HTR-8/SVneo (cell line): Measurements from ENCODE around the gene FGF6.

Experiments
- DNase-seq: peaks from one replicate; pipeline ENCODE4 v3.0.0; 2011; ENCODE audit warnings: low spot score, mixed read lengths; ENCODE audit not compliant: insufficient read length
- FAIRE-seq: peaks from 2 replicates; lab custom pipeline; 2011; peaks lifted over from hg19 to GRCh38; lab: Jason Lieb, UNC

The FGF6 gene

DNA sequence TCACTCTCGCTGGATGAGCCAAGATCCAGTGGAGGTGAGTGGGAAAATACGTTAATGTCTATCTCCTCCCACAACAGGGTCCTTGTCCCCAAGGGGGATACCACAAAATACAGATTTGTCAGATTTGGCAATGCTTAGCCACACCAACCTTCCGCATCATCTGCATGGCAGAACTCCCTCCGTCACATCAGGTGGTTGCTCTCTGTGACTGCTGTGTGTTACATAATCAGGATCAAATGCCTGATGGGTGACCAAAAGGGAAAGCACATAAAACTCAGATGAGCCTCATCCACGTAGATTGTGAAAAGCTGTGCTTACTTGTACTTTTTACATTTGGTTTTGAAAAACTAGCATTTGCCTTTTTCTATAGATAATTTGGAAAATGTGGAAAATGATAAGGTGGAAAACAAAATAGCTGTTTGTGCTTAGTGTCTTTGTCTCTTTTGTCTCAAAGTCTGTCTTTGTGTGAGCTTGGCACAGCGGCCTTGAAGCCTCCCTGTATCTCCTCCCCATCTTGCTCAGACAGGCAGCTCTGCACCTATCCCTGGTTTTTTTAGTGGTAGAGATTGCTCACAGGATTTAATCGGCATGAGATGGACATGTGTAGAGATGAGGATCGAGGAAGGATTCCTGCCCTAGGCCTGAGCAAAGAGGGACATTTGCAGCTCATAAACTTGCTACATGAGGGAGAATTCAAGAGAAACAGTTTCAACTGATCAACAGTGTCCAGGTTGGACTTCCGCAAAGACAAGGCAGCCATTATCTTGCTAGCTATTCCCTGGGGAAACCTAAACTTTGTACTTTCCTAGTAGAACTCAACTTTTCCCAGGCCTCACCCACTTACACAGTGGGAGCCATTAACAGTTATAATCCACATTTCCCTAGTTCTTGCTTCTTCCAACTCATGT lies 3.6 kb upstream of the FGF6 start:
- DNase-seq (no peak), FAIRE-seq (peak; percentile 49)

GRCh38 chr12:4448371-4448940 lies 2.8 kb upstream of the FGF6 start:
- DNase-seq, result no peak
- no peak for FAIRE-seq

DNA sequence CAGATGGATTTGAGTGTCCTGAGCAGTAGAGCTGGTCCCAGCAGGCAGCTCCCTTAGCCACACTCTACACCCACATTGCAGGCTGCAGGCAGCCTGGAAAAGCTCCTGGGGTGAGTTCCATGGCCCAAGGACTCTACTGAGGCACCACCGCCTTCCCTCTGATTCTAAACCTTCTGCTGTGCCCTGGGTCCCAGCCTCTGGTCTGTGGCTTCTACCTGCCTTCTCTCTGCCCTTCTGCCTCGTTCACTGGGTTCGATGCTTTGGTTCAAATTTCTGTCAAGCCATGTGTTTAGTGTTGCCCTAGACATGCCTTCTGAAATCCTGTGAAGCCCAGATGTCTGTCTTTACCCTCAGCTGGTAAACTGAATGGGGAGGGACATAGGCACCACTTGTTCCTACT lies 1.5 kb upstream of the FGF6 start:
- no peak for FAIRE-seq
- DNase-seq, result no peak

DNA sequence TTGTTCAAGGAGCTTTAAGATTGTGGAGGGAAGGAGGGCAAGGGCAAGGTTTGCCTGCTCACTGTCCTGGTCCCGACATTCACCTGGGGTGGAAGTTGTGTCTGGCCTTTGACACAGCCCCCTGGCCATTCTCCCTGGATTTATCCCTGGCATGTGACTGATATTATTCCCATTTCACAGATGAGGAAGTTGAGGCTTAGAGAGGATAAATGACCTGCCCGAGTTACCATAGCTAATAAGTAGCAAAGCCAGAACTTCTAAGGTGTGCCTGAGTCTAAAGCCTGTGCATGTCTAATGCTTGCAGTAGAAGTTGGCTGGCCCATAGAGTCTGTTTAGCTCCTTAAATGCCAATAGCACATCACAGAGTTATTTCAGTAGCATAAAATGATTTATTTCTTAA lies 720 bp upstream of the FGF6 start:
- FAIRE-seq (no peak), DNase-seq (no peak)

- FAIRE-seq, result no peak
- no peak for DNase-seq
Measured at GRCh38 chr12:4444031-4444430, 1.6 kb downstream of the FGF6 start.

DNA sequence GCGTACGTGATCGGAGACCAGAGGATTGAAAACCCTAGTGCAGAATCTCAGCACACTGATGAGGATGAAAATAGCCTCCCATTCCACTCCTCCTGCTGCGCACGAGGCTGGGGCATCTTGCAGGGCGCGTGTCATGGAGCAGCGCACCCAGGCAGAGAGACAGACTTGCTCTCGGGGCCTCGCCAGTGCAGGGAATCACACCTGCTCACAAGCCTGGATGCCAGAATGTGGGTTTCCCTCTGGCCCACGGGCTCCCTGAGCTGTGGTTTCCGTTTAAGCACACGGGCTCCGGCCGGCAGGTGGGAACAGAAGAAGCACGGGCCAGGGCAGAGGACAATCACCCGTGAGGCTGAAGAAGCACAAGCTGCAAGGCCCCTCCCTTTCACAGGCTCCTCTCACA lies 2.0 kb downstream of the FGF6 start:
- FAIRE-seq, result no peak
- DNase-seq, result no peak

- FAIRE-seq (no peak), DNase-seq (no peak)
Measured at GRCh38 chr12:4441355-4442335, 4.0 kb downstream of the FGF6 start.

DNA sequence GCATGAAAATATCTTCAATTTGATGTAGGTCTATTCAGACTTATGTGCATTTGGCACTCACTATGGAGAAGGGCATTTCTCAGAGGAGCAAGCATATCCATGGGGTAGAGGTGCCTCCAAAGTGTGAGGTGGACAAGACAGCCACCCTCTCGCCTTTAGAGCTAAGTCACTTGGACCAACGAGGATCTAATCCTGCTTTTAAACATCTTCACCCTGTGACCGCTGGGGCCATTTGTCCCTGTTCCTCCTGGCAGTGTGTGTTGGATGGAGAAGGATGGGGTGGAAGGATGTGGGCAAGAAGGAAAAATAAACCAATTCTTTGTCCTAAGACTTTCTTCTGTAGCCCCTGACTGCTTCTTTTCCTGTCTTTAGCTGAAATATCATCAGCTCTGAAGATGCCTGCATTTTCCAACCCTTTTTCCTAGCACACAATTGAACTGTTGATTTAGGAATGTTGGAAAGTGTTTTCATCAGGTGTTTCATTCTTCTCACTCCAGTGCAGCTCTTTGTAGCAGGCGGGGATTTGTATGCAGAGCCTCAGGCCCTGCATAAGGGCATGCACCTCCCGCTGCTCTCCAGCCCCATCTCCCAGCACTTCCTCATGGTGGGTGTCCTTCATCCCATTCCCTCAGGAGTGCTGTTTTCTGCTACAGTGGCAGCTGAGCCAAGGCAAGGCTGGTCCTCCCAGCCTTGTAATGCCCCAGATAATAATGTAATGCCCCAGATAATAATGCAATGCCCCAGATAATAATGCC lies 5.3 kb downstream of the FGF6 start:
- FAIRE-seq, result no peak
- no peak for DNase-seq

DNA sequence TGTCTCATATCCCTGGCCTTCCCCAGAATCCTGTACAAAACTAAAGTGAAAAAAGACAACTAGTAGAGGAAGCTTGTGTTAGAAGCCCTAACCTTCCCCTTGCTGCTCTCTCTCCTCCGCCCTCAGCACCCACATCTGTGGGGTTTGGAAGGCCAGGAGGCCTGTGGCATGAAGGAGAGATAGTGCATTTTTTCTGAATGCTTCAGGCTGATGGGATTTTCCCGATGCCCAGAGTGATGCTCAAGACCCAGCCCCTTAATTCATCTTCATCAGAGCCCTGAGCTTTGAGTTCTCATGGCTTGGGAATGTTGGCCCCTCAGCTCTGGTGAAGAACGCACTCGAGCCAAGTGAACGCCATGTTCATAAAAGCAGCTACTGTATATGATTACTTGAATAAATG lies 5.9 kb downstream of the FGF6 start:
- DNase-seq (no peak), FAIRE-seq (no peak)

- FAIRE-seq, result peak; percentile 16
- no peak for DNase-seq
Measured at GRCh38 chr12:4438834-4439596, 6.6 kb downstream of the FGF6 start.

DNA sequence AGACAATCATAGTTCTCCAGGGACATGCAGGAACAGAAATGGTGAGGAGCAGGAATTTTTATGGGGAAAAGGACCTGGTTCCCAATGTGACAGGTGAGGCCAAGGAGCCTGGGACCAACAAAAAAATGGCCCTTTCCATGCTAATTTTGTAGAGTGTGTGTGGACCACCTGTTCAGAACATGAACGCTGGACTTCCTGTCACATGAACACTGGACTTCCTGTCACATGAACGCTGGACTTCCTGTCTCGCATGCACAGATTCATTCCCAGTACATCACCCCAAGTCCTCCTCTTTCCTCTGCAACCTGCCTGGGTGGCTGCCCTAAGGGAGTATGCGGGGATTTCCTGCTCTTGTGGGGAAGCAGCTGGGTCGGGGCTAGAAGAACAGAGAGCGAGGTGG lies 10.1 kb downstream of the FGF6 start:
- no peak for FAIRE-seq

DNA sequence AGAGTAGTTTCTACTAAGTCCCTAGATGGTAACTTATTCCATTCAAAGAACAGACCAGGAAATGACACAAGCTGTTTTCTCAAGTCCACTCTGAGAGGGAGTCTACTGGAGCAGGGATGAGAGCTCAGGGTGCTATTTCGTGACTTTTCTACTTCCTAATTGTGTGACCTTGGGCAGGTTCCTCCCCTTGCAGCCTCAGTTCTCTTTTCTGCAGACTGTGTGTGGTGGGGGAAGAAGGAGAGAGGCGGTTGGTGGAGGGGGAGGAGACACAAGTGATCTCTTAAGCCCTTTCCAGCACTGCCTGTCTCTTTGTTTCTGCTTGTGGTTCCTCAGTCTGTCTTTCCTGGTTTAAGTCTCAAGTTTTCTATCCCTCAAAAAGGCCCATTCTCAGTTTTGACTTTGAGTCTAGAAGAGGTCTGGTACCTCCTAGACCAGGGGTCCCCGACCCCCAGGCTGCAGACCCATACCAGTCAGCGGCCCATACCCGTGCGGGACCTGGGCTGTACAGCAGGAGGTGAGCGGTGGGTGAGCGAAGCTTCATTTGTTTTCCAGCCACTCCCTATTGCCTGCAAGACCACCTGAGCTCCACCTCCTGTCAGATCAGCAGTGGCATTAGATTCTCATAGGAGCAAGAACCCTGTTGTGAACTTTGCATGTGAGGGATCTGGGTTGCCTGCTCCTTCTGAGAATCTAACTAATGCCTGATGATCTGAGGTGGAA lies 10.7 kb downstream of the FGF6 start:
- no peak for FAIRE-seq
- DNase-seq, result no peak

More for the DNA sequence above, 10.1 kb downstream of the FGF6 start:
- DNase-seq, result no peak

DNA sequence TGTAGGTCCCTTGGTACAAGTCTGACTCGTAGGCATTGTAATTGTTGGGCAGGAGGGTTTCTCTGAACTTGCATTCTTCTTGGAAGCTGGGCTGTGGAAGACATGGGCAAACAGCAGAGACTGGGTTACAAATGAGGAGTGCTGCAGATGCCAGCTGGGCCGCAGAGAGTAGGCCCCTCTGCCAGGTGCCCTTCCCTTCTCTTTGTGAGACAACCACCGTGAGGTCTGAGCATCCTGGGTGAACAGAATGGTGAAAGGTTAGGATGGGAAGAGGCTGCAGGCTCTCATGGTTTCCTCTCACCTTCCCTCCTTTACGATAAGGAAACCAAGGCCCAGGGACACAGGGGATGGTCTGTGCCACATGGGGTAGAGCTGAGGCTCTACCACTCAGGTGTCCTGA lies 11.3 kb downstream of the FGF6 start:
- FAIRE-seq (no peak), DNase-seq (no peak)

- DNase-seq, result peak; percentile 23
- FAIRE-seq, result peak; percentile 75
Measured at GRCh38 chr12:4433745-4434058, 11.9 kb downstream of the FGF6 start.

DNA sequence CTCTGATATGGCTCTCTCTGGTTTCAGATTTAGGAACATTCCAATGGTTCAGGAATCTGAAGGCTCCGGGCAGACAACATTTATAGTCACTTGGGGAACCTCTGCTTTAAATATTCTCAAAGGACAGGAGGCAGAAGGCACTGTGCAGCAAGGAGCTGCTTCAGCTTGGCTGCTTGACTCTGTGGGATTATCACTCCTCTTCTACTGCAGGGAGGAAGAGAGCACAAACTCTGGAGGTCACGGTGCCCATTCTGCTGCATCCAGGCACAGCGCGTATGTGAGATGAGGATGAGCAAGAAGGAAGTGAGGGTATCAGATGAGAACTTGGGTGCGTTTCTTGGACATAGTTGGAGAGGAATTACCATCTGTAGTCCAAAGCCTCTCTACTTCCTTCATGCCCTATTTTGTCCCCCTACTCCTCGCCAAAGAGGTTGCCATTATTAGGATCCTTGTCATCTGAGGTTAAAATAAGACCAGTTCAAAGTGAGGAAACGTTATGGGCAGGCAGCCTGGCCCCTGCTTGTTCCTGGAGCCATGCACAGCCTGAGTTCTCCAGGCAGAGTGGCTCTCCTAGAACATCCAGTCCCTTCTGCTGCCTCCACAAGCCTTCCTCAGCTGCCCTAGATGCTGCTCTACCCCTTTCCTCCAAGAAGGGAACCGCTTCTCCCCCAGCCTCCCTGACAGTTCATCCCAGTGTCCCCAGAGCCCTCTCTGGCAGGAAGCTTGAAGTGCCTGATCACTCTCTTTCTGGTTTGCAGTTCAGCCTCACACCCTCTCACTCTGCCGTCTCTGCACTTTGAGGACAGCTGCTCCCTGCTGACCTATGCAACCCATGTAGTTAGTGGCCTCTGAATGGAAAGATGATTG lies 12.5 kb downstream of the FGF6 start:
- FAIRE-seq, result no peak
- DNase-seq, result no peak

- FAIRE-seq, result no peak
- DNase-seq, result no peak
Measured at GRCh38 chr12:4431866-4432265, 13.7 kb downstream of the FGF6 start.

- FAIRE-seq (peak; percentile 73), DNase-seq (no peak)
Measured at GRCh38 chr12:4431436-4431835, 14.2 kb downstream of the FGF6 start.

DNA sequence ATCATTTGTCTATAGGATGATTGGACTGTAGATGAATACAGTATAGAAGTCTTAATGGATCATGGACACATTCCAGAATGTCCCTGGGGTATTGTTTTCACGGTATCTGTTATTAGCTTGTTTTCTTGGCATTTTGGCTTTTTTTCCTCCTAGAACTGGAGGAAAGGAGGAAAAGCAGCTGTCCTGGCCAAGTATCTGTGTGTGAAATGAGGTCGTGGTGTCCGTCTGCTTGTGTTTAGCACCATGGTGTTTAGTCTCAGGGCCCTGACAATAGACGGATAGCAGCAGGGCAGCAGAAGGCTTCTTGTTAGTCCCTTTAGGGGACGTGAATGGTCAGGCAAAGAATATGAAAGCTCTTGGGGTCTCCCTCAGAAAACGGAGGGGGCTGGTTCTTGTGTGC lies 21.2 kb downstream of the FGF6 start:
- FAIRE-seq (no peak), DNase-seq (no peak)
